DMS153 treated with DMSO at 0.1 percent for 48 hours (cell line): Measurements from ENCODE around the gene TNNC1.
A peak's percentile ranks its signal among the peaks of the same experiment; 100 is the strongest.

Experiments
- DNase-seq: peaks from one replicate; lab custom pipeline; 2025; ENCODE audit not compliant: unreplicated experiment; lab: John Stamatoyannopoulos, UW

Gene TNNC1

GRCh38 chr3:52458770-52459545, 5.1 kb upstream of the TNNC1 start:
- DNase-seq: no peak

GRCh38 chr3:52458031-52458760, 4.4 kb upstream of the TNNC1 start:
- DNase-seq: no peak

GRCh38 chr3:52456800-52457183, 3.0 kb upstream of the TNNC1 start:
- no peak for DNase-seq

GRCh38 chr3:52456169-52456799, 2.4 kb upstream of the TNNC1 start:
- no peak for DNase-seq

GRCh38 chr3:52455283-52456168, 1.7 kb upstream of the TNNC1 start, which contains the start of gene NISCH:
Gene NISCH (plus strand): TSS chr3:52455604. CDS start chr3:52455642, 38 bp downstream.
- peak; percentile 15 for DNase-seq

- DNase-seq: no peak
These were observed 1.1 kb upstream of the TNNC1 start for GRCh38 chr3:52454938-52455282.

GRCh38 chr3:52454250-52454937, 553 bp upstream of the TNNC1 start:
- DNase-seq: no peak

GRCh38 chr3:52452570-52453221, 1.1 kb downstream of the TNNC1 start:
- DNase-seq: no peak

GRCh38 chr3:52452126-52452525, 1.7 kb downstream of the TNNC1 start:
- DNase-seq: no peak

- no peak for DNase-seq
These were observed 2.4 kb downstream of the TNNC1 start for GRCh38 chr3:52451237-52452083.

GRCh38 chr3:52450489-52451236, 3.2 kb downstream of the TNNC1 start:
- no peak for DNase-seq

- no peak for DNase-seq
These were observed 6.1 kb downstream of the TNNC1 start for GRCh38 chr3:52447512-52448355.

GRCh38 chr3:52446631-52447511, 7.0 kb downstream of the TNNC1 start:
- DNase-seq: no peak

GRCh38 chr3:52446042-52446441, 7.8 kb downstream of the TNNC1 start:
- no peak for DNase-seq

GRCh38 chr3:52444860-52445793, 8.7 kb downstream of the TNNC1 start, which contains the start of gene SEMA3G:
Gene SEMA3G (minus strand): TSS chr3:52445103. CDS start chr3:52445027, 76 bp downstream.
- DNase-seq: peak; percentile 16
